Activated CD8-positive, alpha-beta T cell treated with anti-CD3 and anti-CD28 coated beads for 36 hours (primary cell): Measurements from ENCODE around the gene AQP12B. TPM values are rescaled to one million over a fixed set of nuclear protein-coding genes. Genes with fewer than 3 reads are reported as not detected.

Source experiments
- ATAC-seq: fragments of 200-7000 bp; cut with Tn5 transposase; one replicate; pipeline ENCODE4 v1.10.0; 2021; ENCODE audit warnings: mild to moderate bottlenecking, moderate library complexity
- CTCF ChIA-PET: fragments of 350-600 bp; sonication (Branson Sonifier 250); formaldehyde crosslinking; loops from one replicate; lab custom pipeline; 2021; ENCODE audit warnings: antibody characterized with exemption; lab: Charles Lee
- POLR2A ChIA-PET: fragments of 350-600 bp; sonication (Branson Sonifier 250); formaldehyde crosslinking; loops from one replicate; lab custom pipeline; 2021; ENCODE audit warnings: antibody characterized with exemption; lab: Charles Lee
- DNase-seq: peaks from one replicate; pipeline ENCODE4 v3.0.0-alpha.2; 2020
- H3K27ac Mint-ChIP-seq: one replicate; pipeline ENCODE4 v1.8.0; 2021; ENCODE audit warnings: mild to moderate bottlenecking, mixed read lengths
- H3K27me3 Mint-ChIP-seq: one replicate; pipeline ENCODE4 v1.8.0; 2021; ENCODE audit warnings: mixed read lengths
- H3K36me3 Mint-ChIP-seq: one replicate; pipeline ENCODE4 v1.8.0; 2021; ENCODE audit warnings: low read depth, mixed read lengths
- H3K4me1 Mint-ChIP-seq: one replicate; pipeline ENCODE4 v1.8.0; 2021; ENCODE audit warnings: low read depth, mixed read lengths
- H3K4me3 Mint-ChIP-seq: one replicate; pipeline ENCODE4 v1.8.0; 2021; ENCODE audit warnings: mild to moderate bottlenecking, moderate library complexity, mixed read lengths
- H3K9me3 Mint-ChIP-seq: one replicate; pipeline ENCODE4 v1.8.0; 2021; ENCODE audit warnings: mixed read lengths
- CTCF ChIP-seq: fragments of 200-600 bp; IDR thresholded peaks from one replicate; pipeline ENCODE4 v1.8.0; 2022; ENCODE audit warnings: antibody characterized with exemption, mild to moderate bottlenecking
- intact Hi-C: fragments of 100-400 bp; cut with micrococcal nuclease; formaldehyde crosslinking; loops from one replicate; pipeline ENCODE4 v1.10.0; 2022
- total RNA-seq, 2 experiments: library from RNA; stranded (reverse); gene quantifications; one replicate each; pipeline ENCODE4 v1.2.3, GENCODE V29; 2021

AQP12B gene
- total RNA-seq, 2 experiments from 2014 or later = not detected

- Mint-ChIP-seq H3K27me3 (no peaks in the 10 kb centered on the region), H3K4me1 (no peaks in the 10 kb centered on the region), H3K4me3 (no peak overlapping the region), H3K9me3 (no peaks in the 10 kb centered on the region), H3K27ac (no peak overlapping the region), H3K36me3 (no peaks in the 10 kb centered on the region)
- no peak for ATAC-seq
- intact Hi-C loops = no loop called here
- CTCF ChIA-PET = no interaction called here
- TF ChIP-seq CTCF = no peak
- no peak for DNase-seq
- POLR2A ChIA-PET = no interaction called here
Observed at GRCh38 chr2:240725266-240725665, 42.6 kb upstream of the AQP12B start.

GRCh38 chr2:240724431-240724830 is 41.7 kb upstream of the AQP12B start:
- Mint-ChIP-seq H3K36me3 (no peaks in the 10 kb centered on the region), H3K27ac (no peak overlapping the region), H3K4me3 (no peak overlapping the region), H3K27me3 (no peaks in the 10 kb centered on the region), H3K4me1 (no peaks in the 10 kb centered on the region), H3K9me3 (no peaks in the 10 kb centered on the region)
- DNase-seq (no peak), ATAC-seq (no peak)
- ChIA-PET CTCF (no interaction called here), POLR2A (no interaction called here)
- intact Hi-C loops = no loop called here
- no peak for TF ChIP-seq CTCF

GRCh38 chr2:240723851-240724250 is 41.2 kb upstream of the AQP12B start:
- Mint-ChIP-seq H3K4me3 (no peak overlapping the region), H3K36me3 (no peaks in the 10 kb centered on the region), H3K27ac (no peak overlapping the region), H3K27me3 (no peaks in the 10 kb centered on the region), H3K9me3 (no peaks in the 10 kb centered on the region), H3K4me1 (no peaks in the 10 kb centered on the region)
- CTCF ChIA-PET = no interaction called here
- no peak for TF ChIP-seq CTCF
- DNase-seq (no peak), ATAC-seq (no peak)
- intact Hi-C loops = no loop called here
- POLR2A ChIA-PET = no interaction called here

GRCh38 chr2:240722796-240723735 is 40.4 kb upstream of the AQP12B start:
- Mint-ChIP-seq H3K27me3 (no peaks in the 10 kb centered on the region), H3K9me3 (no peaks in the 10 kb centered on the region), H3K4me3 (no peak overlapping the region), H3K4me1 (no peaks in the 10 kb centered on the region), H3K27ac (no peak overlapping the region), H3K36me3 (no peaks in the 10 kb centered on the region)
- ATAC-seq = no peak
- ChIA-PET POLR2A (no interaction called here), CTCF (no interaction called here)
- no peak for TF ChIP-seq CTCF
- intact Hi-C loops = no loop called here
- DNase-seq = no peak

- Mint-ChIP-seq H3K4me3 (no peak overlapping the region), H3K27me3 (no peaks in the 10 kb centered on the region), H3K9me3 (no peaks in the 10 kb centered on the region), H3K4me1 (no peaks in the 10 kb centered on the region), H3K27ac (no peak overlapping the region), H3K36me3 (no peaks in the 10 kb centered on the region)
- no peak for DNase-seq
- TF ChIP-seq CTCF = no peak
- ATAC-seq = no peak
- ChIA-PET POLR2A (no interaction called here), CTCF (no interaction called here)
- intact Hi-C loops = no loop called here
Observed at GRCh38 chr2:240722376-240722775, 39.7 kb upstream of the AQP12B start.
